ENCODE measurements around the gene CCAR1. TPM values are rescaled to one million over a fixed set of nuclear protein-coding genes. Genes with fewer than 3 reads are reported as not detected.
"Not testable (repeated sequence)": the region's sequence is repeated elsewhere in the genome, so short reads cannot be mapped to it uniquely, and the experiment has no call there.

The CCAR1 gene
- total RNA-seq, 1 donor, result 72.1 TPM

- no peak overlapping the region for H3K4me3 ChIP-seq (ENCODE audit: low read length)
- H3K27me3 ChIP-seq (ENCODE audit: insufficient read depth, low read length), result peaks cover 5% of the 10 kb centered on the region
Measured at GRCh38 chr10:68829521-68829920, 108.5 kb downstream of the CCAR1 start.

GRCh38 chr10:68829952-68830351 lies 108.9 kb downstream of the CCAR1 start:
- Histone ChIP-seq H3K4me3 (ENCODE audit: low read length) (no peak overlapping the region), H3K9me3 (ENCODE audit: low read depth, low read length) (no peaks in the 10 kb centered on the region), H3K27me3 (ENCODE audit: insufficient read depth, low read length) (peaks cover 5% of the 10 kb centered on the region), H3K4me1 (ENCODE audit: insufficient read depth, low read length) (peaks cover 16% of the 10 kb centered on the region)

More at GRCh38 chr10:68829521-68829920, 108.5 kb downstream of the CCAR1 start:
- H3K9me3 ChIP-seq (ENCODE audit: low read depth, low read length), result no peaks in the 10 kb centered on the region
- H3K4me1 ChIP-seq (ENCODE audit: insufficient read depth, low read length), result peaks cover 16% of the 10 kb centered on the region

GRCh38 chr10:68831961-68832455 lies 111.0 kb downstream of the CCAR1 start:
- H3K9me3 ChIP-seq (ENCODE audit: low read depth, low read length), result no peaks in the 10 kb centered on the region
- H3K4me3 ChIP-seq (ENCODE audit: low read length), result no peak overlapping the region
- H3K4me1 ChIP-seq (ENCODE audit: insufficient read depth, low read length), result peaks cover 12% of the 10 kb centered on the region
- H3K27me3 ChIP-seq (ENCODE audit: insufficient read depth, low read length), result peaks cover 5% of the 10 kb centered on the region

- Histone ChIP-seq H3K27me3 (ENCODE audit: insufficient read depth, low read length) (peaks cover 5% of the 10 kb centered on the region), H3K9me3 (ENCODE audit: low read depth, low read length) (no peaks in the 10 kb centered on the region), H3K4me1 (ENCODE audit: insufficient read depth, low read length) (peaks cover 11% of the 10 kb centered on the region), H3K4me3 (ENCODE audit: low read length) (no peak overlapping the region)
Measured at GRCh38 chr10:68832601-68833000, 111.6 kb downstream of the CCAR1 start.

GRCh38 chr10:68837626-68838322 lies 116.7 kb downstream of the CCAR1 start:
- H3K4me1 ChIP-seq (ENCODE audit: insufficient read depth, low read length), result no peaks in the 10 kb centered on the region
- no peak overlapping the region for H3K4me3 ChIP-seq (ENCODE audit: low read length)
- no peaks in the 10 kb centered on the region for H3K9me3 ChIP-seq (ENCODE audit: low read depth, low read length)
- H3K27me3 ChIP-seq (ENCODE audit: insufficient read depth, low read length), result no peaks in the 10 kb centered on the region

GRCh38 chr10:68840650-68841049 lies 119.6 kb downstream of the CCAR1 start:
- not testable (repeated sequence) for H3K27me3 ChIP-seq (ENCODE audit: insufficient read depth, low read length); H3K9me3 ChIP-seq (ENCODE audit: low read depth, low read length); H3K4me1 ChIP-seq (ENCODE audit: insufficient read depth, low read length)

More at GRCh38 chr10:68840650-68841049, 119.6 kb downstream of the CCAR1 start:
- not testable (repeated sequence) for H3K4me3 ChIP-seq (ENCODE audit: low read length)

Other genes starting within 250 kb of the CCAR1 start
- 7.5 TPM for gene DNA2, start 249.3 kb upstream of the CCAR1 start, total RNA-seq
- 17.9 TPM for gene SLC25A16, start 193.7 kb upstream of the CCAR1 start, total RNA-seq
- 1.5 TPM for gene TET1, start 160.9 kb upstream of the CCAR1 start, total RNA-seq
- gene STOX1, start 106.3 kb downstream of the CCAR1 start, total RNA-seq, result 0.21 TPM
- gene DDX50, start 180.1 kb downstream of the CCAR1 start, total RNA-seq, result 40.0 TPM
- gene DDX21, start 234.9 kb downstream of the CCAR1 start, total RNA-seq, result 136 TPM

All from mononuclear cell (primary cell).